Measurements from ENCODE around the gene IL17RE. TPM values are rescaled to one million over a fixed set of nuclear protein-coding genes. Genes with fewer than 3 reads are reported as not detected.
"Not testable (repeated sequence)": the region's sequence is repeated elsewhere in the genome, so short reads cannot be mapped to it uniquely, and the experiment has no call there.

The IL17RE gene
- total RNA-seq = 4.3 TPM
- under 1 TPM in 3 of 4 donors, not detected in 1; 0.31 to 0.33 (median 0.32) TPM for polyA plus RNA-seq

GRCh38 chr3:9902372-9903237, at the start of gene IL17RE:
Gene IL17RE (plus strand): TSS chr3:9902848. CDS start chr3:9902933, 85 bp downstream.
- H3K9me3 Mint-ChIP-seq = no peaks in the 10 kb centered on the region
- Histone ChIP-seq H3K27me3 (ENCODE audit: control insufficient read depth, insufficient read depth, low read length) (no peaks in the 10 kb centered on the region), H3K9me3 (ENCODE audit: control insufficient read depth in 2 of 2, low read length in 2 of 2) (no peaks in the 10 kb centered on the region), H3K36me3 (ENCODE audit: control insufficient read depth, insufficient read depth, low read length) (no peaks in the 10 kb centered on the region), H3K4me3 (ENCODE audit: low read depth, low read length) (peak within 1 kb of the TSS; percentile 11), H3K4me1 (ENCODE audit: control insufficient read depth, insufficient read depth, low read length, poor library complexity, severe bottlenecking) (peaks cover 17% of the 10 kb centered on the region), H3K27ac (ENCODE audit: insufficient read depth, low read length, poor library complexity, severe bottlenecking) (peak within 1 kb of the TSS; percentile 53)
- DNase-seq = no peak
- peak within 1 kb of the TSS; percentile 26 to 61 (median 58) for H3K4me3 Mint-ChIP-seq
- no peak for ATAC-seq (ENCODE audit: low read depth in 2 of 2)
- H3K27me3 Mint-ChIP-seq = no peaks in the 10 kb centered on the region
- H3K4me1 Mint-ChIP-seq = peaks cover 8 to 41% (median 26%) of the 10 kb centered on the region in 4 donors
- peak within 1 kb of the TSS; percentile 71 to 87 (median 73) for H3K27ac Mint-ChIP-seq
- H3K36me3 Mint-ChIP-seq = no peaks in the 10 kb centered on the region

- H3K27me3 ChIP-seq (ENCODE audit: control insufficient read depth, insufficient read depth, low read length); DNase-seq; H3K27ac ChIP-seq (ENCODE audit: insufficient read depth, low read length, poor library complexity, severe bottlenecking); H3K4me3 ChIP-seq (ENCODE audit: low read depth, low read length); H3K9me3 ChIP-seq (ENCODE audit: control insufficient read depth in 2 of 2, low read length in 2 of 2); H3K4me1 ChIP-seq (ENCODE audit: control insufficient read depth, insufficient read depth, low read length, poor library complexity, severe bottlenecking); ATAC-seq (ENCODE audit: low read depth in 2 of 2); H3K4me1 Mint-ChIP-seq; H3K9me3 Mint-ChIP-seq; H3K4me3 Mint-ChIP-seq; H3K36me3 ChIP-seq (ENCODE audit: control insufficient read depth, insufficient read depth, low read length); H3K36me3 Mint-ChIP-seq: not testable (repeated sequence)
- H3K27me3 Mint-ChIP-seq = peaks cover 16% of the 10 kb centered on the region
- peak overlapping the region in 1 of 3 donors; percentile 51 for H3K27ac Mint-ChIP-seq
Observed at GRCh38 chr3:9854291-9854940, 48.2 kb upstream of the IL17RE start.

- Mint-ChIP-seq H3K27me3 (peaks cover 17% of the 10 kb centered on the region), H3K4me1 (peaks cover 0 to 8% (median 4%) of the 10 kb centered on the region in 4 donors), H3K4me3 (no peak overlapping the region), H3K9me3 (no peaks in the 10 kb centered on the region), H3K27ac (no peak overlapping the region), H3K36me3 (no peaks in the 10 kb centered on the region)
- H3K4me3 ChIP-seq (ENCODE audit: low read depth, low read length) = no peak overlapping the region
- H3K4me1 ChIP-seq (ENCODE audit: control insufficient read depth, insufficient read depth, low read length, poor library complexity, severe bottlenecking) = no peaks in the 10 kb centered on the region
- H3K27ac ChIP-seq (ENCODE audit: insufficient read depth, low read length, poor library complexity, severe bottlenecking) = no peak overlapping the region
- H3K9me3 ChIP-seq (ENCODE audit: control insufficient read depth in 2 of 2, low read length in 2 of 2) = no peaks in the 10 kb centered on the region
- no peak for ATAC-seq (ENCODE audit: low read depth in 2 of 2)
- no peaks in the 10 kb centered on the region for H3K36me3 ChIP-seq (ENCODE audit: control insufficient read depth, insufficient read depth, low read length)
- H3K27me3 ChIP-seq (ENCODE audit: control insufficient read depth, insufficient read depth, low read length) = no peaks in the 10 kb centered on the region
- DNase-seq = no peak
Observed at GRCh38 chr3:9855594-9855993, 47.1 kb upstream of the IL17RE start.

GRCh38 chr3:9859530-9860025, 43.1 kb upstream of the IL17RE start:
- ATAC-seq (ENCODE audit: low read depth in 2 of 2) (no peak), DNase-seq (no peak)
- Histone ChIP-seq H3K9me3 (ENCODE audit: control insufficient read depth in 2 of 2, low read length in 2 of 2) (no peaks in the 10 kb centered on the region), H3K4me1 (ENCODE audit: control insufficient read depth, insufficient read depth, low read length, poor library complexity, severe bottlenecking) (peaks cover 8% of the 10 kb centered on the region), H3K36me3 (ENCODE audit: control insufficient read depth, insufficient read depth, low read length) (no peaks in the 10 kb centered on the region), H3K4me3 (ENCODE audit: low read depth, low read length) (no peak overlapping the region), H3K27me3 (ENCODE audit: control insufficient read depth, insufficient read depth, low read length) (no peaks in the 10 kb centered on the region), H3K27ac (ENCODE audit: insufficient read depth, low read length, poor library complexity, severe bottlenecking) (no peak overlapping the region)
- Mint-ChIP-seq H3K27me3 (peaks cover 13% of the 10 kb centered on the region), H3K4me1 (peaks cover 0 to 8% (median under 1%) of the 10 kb centered on the region in 4 donors), H3K4me3 (no peak overlapping the region), H3K9me3 (no peaks in the 10 kb centered on the region), H3K36me3 (no peaks in the 10 kb centered on the region), H3K27ac (no peak overlapping the region)

- H3K27me3 ChIP-seq (ENCODE audit: control insufficient read depth, insufficient read depth, low read length) = no peaks in the 10 kb centered on the region
- no peak overlapping the region for H3K27ac ChIP-seq (ENCODE audit: insufficient read depth, low read length, poor library complexity, severe bottlenecking)
Observed at GRCh38 chr3:9861201-9861600, 41.4 kb upstream of the IL17RE start.

GRCh38 chr3:9861626-9862130, 41.0 kb upstream of the IL17RE start:
- Histone ChIP-seq H3K4me1 (ENCODE audit: control insufficient read depth, insufficient read depth, low read length, poor library complexity, severe bottlenecking) (peaks cover 8% of the 10 kb centered on the region), H3K27me3 (ENCODE audit: control insufficient read depth, insufficient read depth, low read length) (no peaks in the 10 kb centered on the region), H3K9me3 (ENCODE audit: control insufficient read depth in 2 of 2, low read length in 2 of 2) (no peaks in the 10 kb centered on the region), H3K36me3 (ENCODE audit: control insufficient read depth, insufficient read depth, low read length) (no peaks in the 10 kb centered on the region), H3K27ac (ENCODE audit: insufficient read depth, low read length, poor library complexity, severe bottlenecking) (no peak overlapping the region), H3K4me3 (ENCODE audit: low read depth, low read length) (no peak overlapping the region)
- Mint-ChIP-seq H3K4me1 (peaks cover 0 to 8% (median 0%) of the 10 kb centered on the region in 4 donors), H3K27me3 (peaks cover 18% of the 10 kb centered on the region), H3K4me3 (no peak overlapping the region), H3K36me3 (no peaks in the 10 kb centered on the region), H3K9me3 (no peaks in the 10 kb centered on the region), H3K27ac (peak overlapping the region in 1 of 3 donors; percentile 69)
- DNase-seq (no peak), ATAC-seq (ENCODE audit: low read depth in 2 of 2) (no peak)

More at GRCh38 chr3:9861201-9861600, 41.4 kb upstream of the IL17RE start:
- Mint-ChIP-seq H3K4me3 (no peak overlapping the region), H3K9me3 (no peaks in the 10 kb centered on the region), H3K27me3 (peaks cover 18% of the 10 kb centered on the region), H3K36me3 (no peaks in the 10 kb centered on the region), H3K4me1 (peaks cover 0 to 8% (median 0%) of the 10 kb centered on the region in 4 donors), H3K27ac (no peak overlapping the region)
- H3K36me3 ChIP-seq (ENCODE audit: control insufficient read depth, insufficient read depth, low read length) = no peaks in the 10 kb centered on the region
- DNase-seq (no peak), ATAC-seq (ENCODE audit: low read depth in 2 of 2) (no peak)
- no peak overlapping the region for H3K4me3 ChIP-seq (ENCODE audit: low read depth, low read length)
- peaks cover 8% of the 10 kb centered on the region for H3K4me1 ChIP-seq (ENCODE audit: control insufficient read depth, insufficient read depth, low read length, poor library complexity, severe bottlenecking)
- no peaks in the 10 kb centered on the region for H3K9me3 ChIP-seq (ENCODE audit: control insufficient read depth in 2 of 2, low read length in 2 of 2)

GRCh38 chr3:9862391-9863057, 40.1 kb upstream of the IL17RE start:
- Mint-ChIP-seq H3K27ac (no peak overlapping the region), H3K36me3 (no peaks in the 10 kb centered on the region), H3K27me3 (peaks cover 18% of the 10 kb centered on the region), H3K4me1 (peaks cover 0 to 8% (median 0%) of the 10 kb centered on the region in 4 donors), H3K9me3 (no peaks in the 10 kb centered on the region), H3K4me3 (no peak overlapping the region)
- Histone ChIP-seq H3K4me3 (ENCODE audit: low read depth, low read length) (no peak overlapping the region), H3K36me3 (ENCODE audit: control insufficient read depth, insufficient read depth, low read length) (no peaks in the 10 kb centered on the region), H3K9me3 (ENCODE audit: control insufficient read depth in 2 of 2, low read length in 2 of 2) (no peaks in the 10 kb centered on the region), H3K27ac (ENCODE audit: insufficient read depth, low read length, poor library complexity, severe bottlenecking) (no peak overlapping the region), H3K27me3 (ENCODE audit: control insufficient read depth, insufficient read depth, low read length) (no peaks in the 10 kb centered on the region), H3K4me1 (ENCODE audit: control insufficient read depth, insufficient read depth, low read length, poor library complexity, severe bottlenecking) (peaks cover 8% of the 10 kb centered on the region)
- peak in 1 of 3 donors; percentile 10 for DNase-seq
- peak; percentile 50 to 52 for ATAC-seq (ENCODE audit: low read depth in 2 of 2)
